HuH-7.5 (cell line): Measurements from ENCODE around the gene SULT1C4.
"Not testable (repeated sequence)": the region's sequence is repeated elsewhere in the genome, so short reads cannot be mapped to it uniquely, and the experiment has no call there.

ENCODE experiments used
- DNase-seq: peaks from one replicate; pipeline ENCODE4 v3.0.0; 2011; ENCODE audit warnings: low spot score

SULT1C4 gene

DNA sequence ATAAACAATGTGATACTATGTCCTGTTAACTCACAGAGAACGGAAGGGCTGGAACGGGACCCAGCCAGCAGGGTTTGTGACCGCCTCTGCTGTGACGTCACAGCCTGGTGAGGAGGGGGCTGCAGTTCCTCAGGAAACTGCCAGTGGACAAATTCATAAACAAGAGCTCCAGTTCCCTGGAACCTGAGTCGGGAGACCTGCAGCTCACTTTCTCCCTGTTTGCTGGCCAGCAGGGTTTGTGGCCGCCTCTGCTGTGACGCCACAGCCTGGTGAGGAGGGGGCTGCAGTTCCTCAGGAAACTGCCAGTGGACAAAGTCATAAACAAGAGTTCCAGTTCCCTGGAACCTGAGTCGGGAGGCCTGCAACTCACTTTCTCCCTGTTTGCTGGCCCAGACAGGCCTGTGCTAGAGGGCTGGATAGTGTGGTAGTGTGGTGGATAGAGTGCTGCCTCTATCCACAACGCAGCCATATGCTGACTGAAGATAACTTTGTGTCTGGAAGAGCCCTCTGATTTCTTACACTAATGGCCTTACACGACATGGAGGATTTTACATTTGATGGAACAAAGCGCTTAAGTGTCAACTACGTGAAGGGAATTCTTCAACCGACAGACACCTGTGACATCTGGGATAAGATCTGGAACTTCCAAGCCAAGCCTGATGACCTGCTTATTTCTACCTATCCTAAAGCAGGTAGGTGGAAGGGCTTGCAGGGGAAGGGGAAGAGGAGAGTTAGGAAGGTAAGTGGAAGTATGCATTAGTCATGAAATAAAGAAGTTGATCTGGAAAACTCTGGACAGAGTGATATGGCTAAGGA lies at the start of gene SULT1C4:
TSS of gene SULT1C4 (plus strand) at position 140 of the 816 bp plus-strand sequence. CDS start at position 524, 384 bp downstream.
- no peak for DNase-seq

DNA sequence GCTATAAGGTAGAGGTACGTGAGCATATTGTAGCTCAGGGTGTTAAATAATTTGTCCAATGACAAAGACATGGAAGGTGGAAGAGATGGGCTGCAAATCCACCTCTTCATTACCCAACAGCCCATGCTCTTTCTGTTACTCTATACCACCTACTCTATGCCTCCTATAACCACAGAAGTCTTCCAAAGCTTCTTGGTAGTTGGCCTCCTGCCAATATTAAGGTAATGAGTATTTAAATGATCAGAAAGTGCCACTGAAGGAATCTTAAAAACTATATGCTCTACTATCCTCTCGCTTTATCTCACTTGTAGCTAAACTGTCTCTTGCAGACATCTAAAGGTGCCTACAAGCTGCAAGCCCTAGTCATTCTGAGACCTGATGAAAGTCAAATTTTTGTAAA lies 48.0 kb upstream of the SULT1C4 start:
- DNase-seq, result no peak

DNA sequence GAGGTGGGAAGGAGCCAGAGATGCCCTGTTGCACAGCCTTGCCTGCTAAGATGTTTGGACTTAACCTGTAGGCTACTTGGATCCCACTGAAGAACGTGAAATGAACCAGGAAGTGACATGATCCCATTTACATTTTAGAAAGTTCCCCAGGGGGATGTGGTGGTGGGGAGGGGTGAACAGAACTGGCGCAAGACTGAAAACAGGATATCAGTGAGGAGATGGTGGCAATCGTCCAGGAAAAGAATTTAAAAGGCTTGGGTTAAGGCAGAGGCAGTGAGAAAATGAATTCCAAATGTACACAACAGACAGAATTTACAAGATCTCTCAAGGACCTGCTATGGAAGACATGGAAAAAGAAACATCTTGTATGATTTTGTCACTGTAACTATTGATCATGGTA lies 46.8 kb upstream of the SULT1C4 start:
- DNase-seq, result no peak

DNA sequence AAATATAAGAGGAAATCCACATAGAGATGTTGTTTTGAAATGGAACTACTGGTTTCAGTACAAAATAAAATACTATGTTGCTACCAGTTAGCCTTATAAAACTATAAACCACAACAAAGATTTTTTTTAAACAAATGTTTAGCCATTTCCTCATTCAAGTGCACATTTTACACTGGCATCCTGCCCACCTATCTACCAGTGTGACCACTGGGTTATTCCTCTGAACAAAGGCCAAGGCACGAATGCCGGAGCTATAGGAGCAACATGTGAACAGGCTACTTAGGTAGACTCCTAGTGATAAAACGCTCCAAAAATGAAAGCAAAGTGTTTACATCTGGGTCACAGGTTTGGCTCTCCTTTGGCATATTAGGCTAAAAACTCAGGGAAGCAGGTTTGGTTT lies 31.8 kb upstream of the SULT1C4 start:
- no peak for DNase-seq

DNA sequence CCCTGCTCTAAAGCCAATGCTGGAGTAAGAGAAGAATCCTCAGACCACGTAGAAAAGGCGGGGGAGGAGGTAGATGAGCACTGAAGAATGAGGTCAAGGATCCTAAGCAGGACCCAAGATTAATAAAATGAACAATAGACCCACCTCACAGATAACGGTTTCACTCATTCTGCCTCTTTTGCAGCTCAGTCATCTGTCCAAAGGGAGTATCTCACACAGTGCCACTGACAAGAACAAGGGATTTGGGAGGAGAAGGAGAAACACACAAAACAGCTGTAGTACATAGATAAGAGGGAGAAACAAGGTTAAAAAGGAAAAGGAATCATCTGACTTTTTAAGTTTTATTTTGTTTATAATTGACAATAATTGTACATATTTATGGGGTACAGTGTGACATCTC lies 30.9 kb upstream of the SULT1C4 start:
- no peak for DNase-seq

DNA sequence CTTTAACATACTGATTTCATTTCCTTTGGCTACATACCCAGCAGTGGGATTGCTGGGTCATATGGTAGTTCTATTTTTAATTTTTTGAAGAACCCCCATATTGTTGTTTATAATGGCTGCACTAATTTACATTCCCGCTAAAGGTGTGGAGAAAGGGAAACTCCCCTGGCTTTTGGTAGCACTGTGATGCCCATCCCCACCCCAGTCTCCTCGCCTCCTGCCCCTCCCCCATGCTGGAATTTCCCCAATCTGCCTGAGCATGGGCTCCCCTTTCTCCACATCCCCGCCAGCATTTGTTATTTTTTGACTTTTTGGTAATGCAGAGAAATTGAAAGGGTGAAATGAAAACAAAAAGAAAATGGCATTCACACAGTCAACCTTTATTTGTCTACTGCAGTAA lies 30.0 kb upstream of the SULT1C4 start:
- no peak for DNase-seq

DNA sequence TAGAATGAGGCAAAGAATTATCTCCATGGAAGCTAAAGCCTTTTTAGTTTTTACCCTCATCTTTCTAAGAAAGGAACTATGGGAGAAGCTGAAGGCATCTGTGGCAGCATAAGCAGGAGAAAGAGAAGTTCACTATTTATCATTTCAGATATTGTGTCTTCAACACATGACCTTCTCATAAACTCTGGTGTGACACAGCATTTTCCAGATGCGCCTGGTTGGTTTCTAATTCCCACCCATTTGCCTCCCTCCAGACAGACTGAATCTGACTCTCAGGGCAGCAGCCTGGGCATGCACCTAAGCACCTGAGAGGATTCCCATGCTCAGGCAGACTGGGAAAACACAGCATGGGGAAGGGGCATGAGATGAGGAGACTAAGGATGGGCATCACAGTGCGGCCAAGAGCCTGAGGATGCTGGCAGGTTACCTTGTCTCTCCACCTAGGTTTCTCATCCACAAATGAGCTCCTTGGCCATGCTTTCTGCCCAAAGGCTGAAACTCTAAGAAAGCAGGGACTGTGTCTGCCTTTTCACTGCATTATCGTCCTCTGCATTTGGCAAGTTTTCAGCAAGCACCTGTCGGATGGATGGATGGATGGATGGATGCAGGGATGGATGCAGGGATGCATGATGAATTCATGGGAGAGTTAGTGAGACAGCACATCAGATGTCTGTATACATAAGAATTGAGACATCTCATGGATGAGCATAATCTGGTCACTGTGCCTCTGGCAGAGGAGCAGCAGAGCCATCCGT lies 28.8 kb upstream of the SULT1C4 start:
- no peak for DNase-seq

DNA sequence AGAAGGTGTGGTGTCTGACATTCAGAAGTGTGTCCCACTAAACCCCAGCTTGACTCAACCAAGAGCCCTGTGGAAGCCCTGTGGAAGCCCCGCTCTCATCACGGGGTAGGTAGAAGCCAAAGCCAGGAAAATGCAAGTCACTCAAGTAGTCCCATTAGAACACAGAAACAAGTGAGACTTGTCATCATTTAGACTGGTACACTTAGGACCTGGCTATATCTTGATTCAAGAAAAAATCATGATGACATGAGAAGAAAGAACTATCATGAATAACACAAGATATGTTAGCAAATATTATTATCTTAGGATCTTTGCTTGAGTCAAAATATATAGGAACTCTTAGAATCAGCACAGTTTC lies 28.2 kb upstream of the SULT1C4 start:
- DNase-seq, result no peak

DNA sequence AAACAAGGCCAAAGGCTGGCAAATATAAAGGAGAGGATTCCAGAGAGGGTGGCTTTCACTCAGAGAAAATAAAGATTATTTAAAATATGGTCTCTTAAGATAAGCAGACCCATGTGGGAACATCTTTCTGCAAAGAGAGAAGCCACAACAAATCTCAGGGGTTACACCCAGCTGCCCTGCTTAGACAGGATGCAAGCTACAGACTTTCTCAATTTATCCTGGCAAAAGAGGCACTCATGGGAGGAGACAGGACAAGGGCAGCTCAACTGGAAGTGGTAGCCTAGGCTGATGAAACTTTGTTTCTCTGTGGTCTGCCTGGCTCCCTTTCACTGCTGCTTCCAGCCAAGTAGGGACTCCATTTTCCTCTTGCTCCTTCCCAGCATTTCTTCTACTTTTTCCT lies 25.9 kb upstream of the SULT1C4 start:
- DNase-seq, result no peak

DNA sequence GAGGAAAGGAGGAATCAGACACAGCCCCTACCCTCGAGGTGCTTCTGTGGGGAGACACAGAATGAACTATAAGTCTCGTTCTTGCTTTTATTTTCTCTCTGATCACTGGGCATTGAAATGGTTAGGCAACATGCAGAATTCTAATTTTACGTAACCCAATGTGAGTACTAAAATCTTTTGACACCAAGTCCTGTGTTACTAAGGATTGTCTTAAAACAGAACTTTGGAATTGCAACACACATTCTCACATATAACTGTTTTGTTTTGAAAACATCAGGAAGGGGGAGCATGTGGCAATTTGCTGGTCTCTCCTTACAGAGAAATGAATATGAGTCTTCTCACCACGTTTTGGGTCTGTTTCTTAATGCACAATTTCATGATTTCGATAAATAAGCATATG lies 23.6 kb upstream of the SULT1C4 start:
- no peak for DNase-seq

DNA sequence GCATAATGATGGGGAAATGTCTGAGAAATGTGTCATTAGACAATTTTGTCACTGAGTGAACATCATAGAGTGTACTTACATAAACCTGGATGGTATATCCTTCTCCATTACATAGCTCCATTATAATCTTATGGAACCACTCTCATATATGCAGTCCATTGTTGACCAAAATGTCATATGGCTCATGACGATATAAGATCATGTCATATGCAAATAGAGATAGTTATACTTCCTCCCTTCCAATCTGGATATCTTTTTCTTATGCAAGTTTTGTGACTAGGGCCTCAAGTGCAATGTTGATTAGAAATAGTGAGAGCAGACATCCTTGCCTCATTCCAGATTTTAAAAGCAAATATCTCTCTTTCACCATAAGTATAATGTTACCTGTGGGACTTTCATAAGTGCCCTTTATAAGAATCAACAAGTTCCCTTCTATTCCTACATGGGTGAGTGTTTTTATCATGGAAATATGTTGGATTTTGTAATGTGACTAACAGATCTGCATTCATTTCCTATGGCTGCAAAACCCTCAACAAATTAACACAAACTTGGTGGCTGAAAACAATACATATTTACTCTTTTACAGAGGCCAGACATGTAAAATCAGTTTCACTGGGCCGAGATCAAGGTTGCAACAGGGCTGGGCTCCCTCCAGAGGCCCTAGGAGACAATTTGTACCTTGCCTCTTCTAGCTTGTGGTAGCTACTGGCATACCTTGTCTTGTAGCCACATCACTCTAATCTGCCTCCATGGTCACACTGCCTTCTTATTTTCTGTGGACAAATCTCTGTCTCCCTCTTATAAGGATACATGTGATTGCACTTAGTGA lies 21.6 kb upstream of the SULT1C4 start:
- DNase-seq, result no peak

DNA sequence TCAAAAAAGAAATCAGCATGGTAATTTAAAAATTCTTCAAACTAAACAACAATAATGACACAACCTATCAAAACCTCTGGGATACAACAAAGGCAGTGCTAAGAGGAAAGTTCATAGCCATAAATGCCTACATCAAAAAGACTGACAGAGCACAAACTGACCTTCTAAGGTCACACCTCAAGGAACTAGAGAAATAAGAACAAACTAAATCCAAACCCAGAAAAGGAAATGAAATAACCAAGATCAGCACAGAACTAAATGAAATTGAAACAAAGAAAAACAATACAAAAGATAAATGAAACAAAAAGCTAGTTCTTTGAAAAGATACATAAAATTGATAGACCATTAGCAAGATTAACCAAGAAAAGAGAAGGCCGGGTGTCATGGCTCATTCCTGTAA lies 18.4 kb upstream of the SULT1C4 start:
- not testable (repeated sequence) for DNase-seq

DNA sequence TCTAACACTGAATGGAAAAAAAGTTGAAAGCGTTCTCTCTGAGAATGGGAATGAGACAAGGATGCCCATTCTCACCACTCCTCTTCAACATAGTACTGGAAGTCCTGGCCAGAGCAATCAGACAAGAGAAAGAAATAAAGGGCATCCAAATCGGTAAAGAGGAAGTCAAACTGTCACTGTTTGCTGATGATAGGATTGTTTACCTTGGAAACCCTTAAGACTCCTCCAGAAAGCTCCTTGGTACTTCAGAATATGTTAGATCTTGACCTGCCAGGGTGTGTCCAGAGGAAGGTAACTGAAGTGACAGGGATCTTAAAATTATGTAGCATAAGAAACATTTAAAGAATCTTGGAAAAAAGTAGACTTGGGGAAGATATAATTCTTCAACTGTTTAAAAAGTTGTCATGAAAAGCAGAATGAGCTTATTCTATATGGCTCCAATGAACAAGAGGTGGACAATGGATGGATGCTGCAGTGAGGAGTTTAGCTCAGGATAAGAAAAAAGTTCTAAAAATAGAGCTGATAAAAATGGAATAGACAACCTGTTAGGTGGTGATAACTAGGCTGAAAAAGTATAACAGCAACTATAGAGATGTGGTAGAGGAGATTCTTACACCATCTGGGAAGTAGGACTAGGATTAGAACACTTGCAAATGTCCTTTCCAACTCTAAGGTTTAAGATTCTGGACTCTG lies 16.8 kb upstream of the SULT1C4 start:
- DNase-seq, result no peak

DNA sequence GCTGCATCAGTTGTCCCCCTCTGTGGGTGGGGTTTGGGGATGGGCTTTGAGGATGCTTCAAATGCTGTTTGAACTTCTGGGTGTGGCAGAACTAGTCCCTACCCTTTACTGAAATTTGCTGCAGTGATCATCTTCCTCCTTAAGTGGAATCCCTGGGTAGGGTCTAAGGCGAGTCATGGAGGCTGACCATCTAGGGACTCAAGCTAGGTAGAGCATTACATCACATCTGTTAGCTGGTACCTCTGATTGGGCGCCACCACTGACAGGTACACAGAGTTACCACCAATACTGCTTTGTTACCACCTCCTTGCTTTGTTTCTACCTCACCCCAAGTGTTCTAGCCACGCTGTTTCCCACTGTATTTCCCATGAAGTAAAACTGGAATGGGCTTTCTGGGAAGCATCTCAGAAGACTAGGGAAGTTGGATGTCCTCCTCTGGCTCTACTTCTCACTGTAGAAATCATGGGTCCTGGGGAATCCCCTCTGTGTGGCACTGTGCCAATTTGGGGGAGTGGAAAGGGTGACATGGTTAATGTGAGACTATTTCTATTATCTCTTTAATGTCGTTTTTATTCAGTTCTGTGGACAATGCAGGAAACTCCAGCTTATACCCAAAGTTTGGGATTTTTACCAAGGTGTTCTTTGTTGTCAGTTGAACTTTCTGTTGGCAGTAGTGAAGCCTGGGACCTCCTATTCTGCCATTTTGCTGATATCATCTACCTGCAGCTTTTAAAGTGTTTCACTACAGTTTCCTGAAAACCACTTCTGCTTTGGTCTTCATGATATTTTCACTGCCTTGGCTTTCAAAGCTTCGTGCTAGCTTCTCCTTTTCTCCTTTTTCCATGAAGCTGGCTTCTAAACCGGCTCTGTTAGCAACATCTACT lies 14.5 kb upstream of the SULT1C4 start:
- DNase-seq, result no peak

DNA sequence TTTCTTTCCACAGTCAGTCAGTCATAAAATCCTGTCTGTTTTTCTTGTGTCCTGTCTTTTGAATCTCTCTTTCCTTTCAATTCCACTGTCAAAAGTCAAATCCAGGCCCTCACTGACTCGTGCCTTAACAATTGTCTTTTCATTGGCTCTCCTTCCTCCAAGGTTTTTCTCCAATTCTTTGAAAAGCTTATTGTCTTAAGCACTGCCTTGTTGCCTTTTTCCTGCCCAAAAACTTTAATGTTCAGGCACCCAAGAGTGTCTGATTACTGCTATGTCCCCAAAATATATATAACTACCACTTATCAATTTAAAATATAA lies 13.9 kb upstream of the SULT1C4 start:
- DNase-seq, result no peak

DNA sequence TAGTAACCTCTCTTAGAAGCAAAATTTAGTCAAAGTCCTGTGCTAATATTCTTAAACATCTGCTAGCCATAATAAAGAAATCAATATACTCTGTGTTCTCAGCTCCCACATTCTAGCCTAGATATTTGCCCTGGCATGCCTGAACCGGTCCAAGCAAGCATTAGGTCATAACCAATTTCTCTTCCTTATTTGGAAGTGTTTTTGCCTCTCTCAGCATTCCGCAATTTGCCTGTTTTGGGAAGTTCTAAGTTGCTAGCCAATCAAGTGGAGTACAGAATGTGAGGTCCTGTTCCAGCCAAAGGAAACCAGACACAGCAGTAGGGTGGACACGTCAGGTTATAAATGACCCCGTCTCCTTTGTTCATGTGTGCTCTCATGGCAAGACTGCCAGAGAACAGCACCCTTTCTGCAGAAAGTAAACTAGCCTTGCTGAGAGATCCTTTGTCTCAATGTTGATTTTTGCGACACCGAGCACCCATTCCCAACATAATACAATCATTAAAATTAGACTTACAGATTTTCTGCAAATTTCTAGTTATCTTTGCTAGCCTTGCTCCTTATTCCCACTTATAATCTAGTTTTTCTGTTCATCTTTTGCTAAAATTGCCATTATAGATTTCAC lies 13.0 kb upstream of the SULT1C4 start:
- DNase-seq, result no peak

DNA sequence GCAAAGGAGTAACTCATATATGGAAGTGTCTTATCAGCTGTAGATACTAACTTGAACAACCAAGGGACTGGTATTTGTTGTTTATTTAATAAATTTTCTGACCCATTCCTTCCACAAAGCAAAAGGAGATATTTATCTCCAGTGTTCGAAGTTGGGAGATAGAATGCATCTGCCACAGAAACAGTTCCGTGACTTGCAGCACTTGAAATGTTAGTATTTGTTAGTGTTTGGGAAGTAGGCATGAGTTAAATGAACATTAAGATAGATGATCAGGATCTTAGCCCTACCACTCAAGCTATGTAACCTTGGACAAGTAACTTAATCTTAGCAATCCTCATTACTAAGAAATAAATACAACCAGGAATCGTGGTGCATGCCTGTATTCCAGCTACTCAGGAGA lies 12.1 kb upstream of the SULT1C4 start:
- no peak for DNase-seq

DNA sequence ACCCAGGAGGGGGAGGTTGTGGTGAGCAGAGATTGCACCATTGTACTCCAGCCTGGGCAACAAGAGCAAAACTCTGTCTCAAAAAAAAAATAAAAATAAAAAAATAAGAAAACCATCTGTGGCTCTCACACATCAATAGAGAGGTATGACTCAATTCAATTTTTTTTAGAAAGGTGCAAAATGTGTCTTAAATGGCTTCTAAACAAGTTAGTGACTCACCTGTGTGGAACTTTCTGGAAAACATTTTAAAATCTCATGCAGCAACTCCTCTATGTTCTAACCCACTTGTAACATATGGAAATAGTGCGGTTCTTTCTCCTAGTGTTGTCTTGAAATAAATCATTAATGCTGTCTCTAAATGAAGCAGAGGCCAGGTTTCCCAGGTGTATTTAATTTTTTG lies 10.7 kb upstream of the SULT1C4 start:
- no peak for DNase-seq

DNA sequence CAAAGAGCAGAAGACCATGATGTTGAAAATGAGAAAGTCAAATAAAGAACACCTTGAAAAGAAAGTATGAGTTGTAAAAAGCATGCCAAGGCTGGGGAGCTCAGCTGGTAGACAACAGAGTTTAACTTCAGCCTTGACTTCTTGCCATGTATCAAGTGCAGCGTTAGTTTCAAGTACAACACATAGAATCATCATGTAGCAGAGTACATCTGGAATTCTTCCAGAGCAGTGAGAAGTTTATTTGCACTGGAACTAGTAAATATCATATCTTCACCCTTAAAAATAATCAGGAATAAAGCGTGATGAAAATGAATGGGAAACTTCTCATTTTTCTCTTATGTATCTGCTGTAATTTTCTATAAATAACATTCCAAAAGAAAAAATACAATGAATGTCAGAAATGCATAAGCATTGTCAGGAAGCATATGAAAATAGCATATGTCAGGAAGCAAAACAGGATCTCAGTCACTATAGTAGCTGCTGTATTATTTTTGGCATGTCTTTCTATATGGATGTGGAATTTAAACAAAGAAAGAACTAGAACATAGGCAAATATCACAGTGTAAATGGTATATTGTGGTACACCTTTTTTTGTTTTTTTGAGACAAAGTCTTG lies 10.1 kb upstream of the SULT1C4 start:
- DNase-seq, result no peak

DNA sequence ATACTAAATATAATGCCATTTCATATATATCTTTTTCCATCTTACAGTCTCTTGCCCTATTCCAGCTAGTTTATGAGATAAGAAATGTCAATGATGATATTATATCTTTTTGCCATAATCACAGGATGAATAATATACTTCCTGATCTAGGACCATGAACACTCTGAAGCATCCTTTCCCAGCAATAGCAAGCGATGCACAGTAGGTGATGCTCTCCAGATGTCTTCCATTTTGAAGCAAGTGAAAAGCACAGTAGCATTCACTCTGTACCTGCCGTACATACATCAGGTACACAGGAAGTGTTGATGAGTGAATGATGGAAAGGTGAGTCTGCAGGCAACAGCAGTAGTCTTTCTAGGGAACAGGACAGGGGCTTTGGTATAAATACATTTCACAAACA lies 8.6 kb upstream of the SULT1C4 start:
- no peak for DNase-seq
